Tibial nerve (tissue), 4 donors: ENCODE measurements around the gene HIRIP3. TPM values are rescaled to one million over a fixed set of nuclear protein-coding genes. Genes with fewer than 3 reads are reported as not detected.

Experiments
- DNase-seq, 2 donors: peaks; one replicate each; pipeline ENCODE4 v3.0.0-alpha.2; 2019; ENCODE audit warnings: low spot score in 2 of 2
- H3K27ac ChIP-seq, 4 donors: fragments of 200-600 bp; sonication (generic) in 3 of 4; one replicate each; pipeline ENCODE4 v1.5.1; 2017 to 2019; ENCODE audit warnings: mild to moderate bottlenecking in 1 of 4
- H3K27me3 ChIP-seq, 2 donors: fragments of 200-600 bp; sonication (generic) in 1 of 2; one replicate each; pipeline versions ENCODE4 v1.5.1 to v1.6.0; 2017 to 2019
- H3K36me3 ChIP-seq, 3 donors: fragments of 200-600 bp; sonication (generic); one replicate each; pipeline ENCODE4 v1.5.1; 2018 to 2019
- H3K4me1 ChIP-seq, 4 donors: fragments of 200-600 bp; sonication (generic) in 3 of 4; one replicate each; pipeline ENCODE4 v1.5.1; 2017 to 2019
- H3K4me3 ChIP-seq, 4 donors: fragments of 200-600 bp; sonication (generic) in 3 of 4; one replicate each; pipeline ENCODE4 v1.5.1; 2017 to 2019; ENCODE audit warnings: mild to moderate bottlenecking in 1 of 4, moderate library complexity in 1 of 4
- H3K9me3 ChIP-seq, 4 donors: fragments of 200-600 bp; sonication (generic) in 3 of 4; one replicate each; pipeline ENCODE4 v1.5.1; 2017 to 2019
- CTCF ChIP-seq, 5 experiments: fragments of 200-600 bp in 3 of 5; fragments of 450-650 bp in 2 of 5; sonication (generic) in 3 of 5; IDR thresholded peaks; one replicate each; pipeline ENCODE4 v1.5.1; 2016 to 2019; ENCODE audit warnings: antibody characterized with exemption in 5 of 5, mild to moderate bottlenecking in 3 of 5, moderate library complexity in 2 of 5
- EP300 ChIP-seq, 2 donors: sonication (generic); formaldehyde crosslinking; IDR thresholded peaks; one replicate each; pipeline ENCODE4 v1.6.1; 2017; ENCODE audit warnings: antibody characterized with exemption in 2 of 2, mild to moderate bottlenecking in 1 of 2
- POLR2A ChIP-seq, 2 donors: fragments of 450-650 bp; IDR thresholded peaks; one replicate each; pipeline ENCODE4 v1.6.1; 2017; ENCODE audit warnings: antibody characterized with exemption in 2 of 2, mild to moderate bottlenecking in 2 of 2, moderate library complexity in 2 of 2
- WGBS, 2 donors: methylation state at CpG; one replicate each; pipeline ENCODE4 v1.1.5; 2018; 5-methylcytosine and 5-hydroxymethylcytosine counted together
- total RNA-seq, 4 donors: library from RNA; depleted of rRNA; stranded (reverse); fragments of >200 nt; gene quantifications; one replicate each; pipeline ENCODE4 v1.1.0, GENCODE V29; 2016

HIRIP3 gene
- total RNA-seq, 4 donors from 2014 or later, result 12.6 to 26.7 (median 22.6) TPM

GRCh38 chr16:29972992-29973383 is 22.4 kb downstream of the HIRIP3 start:
- no peaks in the 10 kb centered on the region for H3K9me3 ChIP-seq
- H3K27me3 ChIP-seq, result no peaks in the 10 kb centered on the region
- TF ChIP-seq POLR2A (IDR thresholded peaks at IDR 0.05) (no peak), CTCF (IDR thresholded peaks at IDR 0.05) (no peak), EP300 (IDR thresholded peaks at IDR 0.05) (no peak)
- peaks cover 0 to 43% (median 21%) of the 10 kb centered on the region in 4 donors for H3K4me1 ChIP-seq
- peak overlapping the region in 2 of 4 donors; percentile 70 to 73 for H3K4me3 ChIP-seq
- no peak for DNase-seq
- peak overlapping the region in 3 of 4 donors; percentile 71 to 95 (median 87) for H3K27ac ChIP-seq
- 54 to 65% methylated on average over 6 of the region's 6 CpGs for WGBS, 2 donors
- H3K36me3 ChIP-seq, result peaks cover 0 to 44% (median 5%) of the 10 kb centered on the region in 3 donors

GRCh38 chr16:29972500-29972899 is 22.9 kb downstream of the HIRIP3 start:
- DNase-seq, result no peak
- Histone ChIP-seq H3K9me3 (no peaks in the 10 kb centered on the region), H3K27ac (peak overlapping the region in 1 of 4 donors; percentile 71), H3K27me3 (no peaks in the 10 kb centered on the region), H3K36me3 (peaks cover 0 to 44% (median 5%) of the 10 kb centered on the region in 3 donors), H3K4me3 (no peak overlapping the region), H3K4me1 (peaks cover 0 to 39% (median 21%) of the 10 kb centered on the region in 4 donors)
- TF ChIP-seq CTCF (IDR thresholded peaks at IDR 0.05) (no peak), EP300 (IDR thresholded peaks at IDR 0.05) (no peak)
- WGBS, 2 donors, result 85 to 91% methylated on average over 1 of the region's 1 CpG

DNA sequence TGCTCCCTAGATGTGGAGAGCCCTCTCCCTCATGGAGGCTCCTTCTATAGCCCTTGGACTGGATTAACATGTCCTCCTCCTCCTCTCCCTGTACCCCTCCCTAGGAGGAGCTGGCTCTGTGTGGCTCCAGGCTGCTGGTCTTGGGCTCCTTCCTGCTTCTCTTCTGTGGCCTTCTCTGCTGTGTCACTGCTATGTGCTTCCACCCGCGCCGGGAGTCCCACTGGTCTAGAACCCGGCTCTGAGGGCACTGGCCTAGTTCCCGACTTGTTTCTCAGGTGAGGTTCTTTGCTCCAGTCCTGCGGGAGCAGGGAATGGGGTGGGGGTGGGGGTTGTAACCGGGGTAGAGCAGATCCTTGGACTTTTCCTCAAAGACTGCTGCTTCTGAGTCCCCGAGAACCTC is 24.1 kb downstream of the HIRIP3 start:
- H3K36me3 ChIP-seq, result peaks cover 0 to 47% (median 5%) of the 10 kb centered on the region in 3 donors
- H3K27ac ChIP-seq, result no peak overlapping the region
- DNase-seq, result no peak
- H3K27me3 ChIP-seq, result no peaks in the 10 kb centered on the region
- H3K4me1 ChIP-seq, result peaks cover 0 to 27% (median 16%) of the 10 kb centered on the region in 4 donors
- no peak overlapping the region for H3K4me3 ChIP-seq
- TF ChIP-seq EP300 (IDR thresholded peaks at IDR 0.05) (no peak), CTCF (IDR thresholded peaks at IDR 0.05) (no peak), POLR2A (IDR thresholded peaks at IDR 0.05) (no peak)
- 83 to 87% methylated on average over 8 of the region's 8 CpGs for WGBS, 2 donors
- H3K9me3 ChIP-seq, result no peaks in the 10 kb centered on the region

GRCh38 chr16:29968205-29968604 is 27.2 kb downstream of the HIRIP3 start:
- 88 to 89% methylated on average over 4 of the region's 4 CpGs for WGBS, 2 donors
- Histone ChIP-seq H3K27me3 (no peaks in the 10 kb centered on the region), H3K4me3 (no peak overlapping the region), H3K36me3 (peaks cover 0 to 62% (median 5%) of the 10 kb centered on the region in 3 donors), H3K9me3 (no peaks in the 10 kb centered on the region), H3K27ac (no peak overlapping the region), H3K4me1 (peaks cover 0 to 9% (median 0%) of the 10 kb centered on the region in 4 donors)
- TF ChIP-seq EP300 (IDR thresholded peaks at IDR 0.05), result no peak
- no peak for TF ChIP-seq POLR2A (IDR thresholded peaks at IDR 0.05)
- no peak for TF ChIP-seq CTCF (IDR thresholded peaks at IDR 0.05)
- no peak for DNase-seq

- WGBS, 2 donors, result 83 to 84% methylated on average over 13 to 14 of the region's 14 CpGs
- H3K27ac ChIP-seq, result peak overlapping the region in 3 of 4 donors; percentile 94 to 99 (median 98)
- peaks cover 0 to 26% (median 0%) of the 10 kb centered on the region in 3 donors for H3K36me3 ChIP-seq
- peak overlapping the region in 3 of 4 donors; percentile 77 to 93 (median 85) for H3K4me3 ChIP-seq
- no peaks in the 10 kb centered on the region for H3K27me3 ChIP-seq
- peaks cover 0 to 18% (median 4%) of the 10 kb centered on the region in 4 donors for H3K4me1 ChIP-seq
- TF ChIP-seq POLR2A (IDR thresholded peaks at IDR 0.05), result no peak
- no peak for TF ChIP-seq EP300 (IDR thresholded peaks at IDR 0.05)
- no peak for TF ChIP-seq CTCF (IDR thresholded peaks at IDR 0.05)
- no peak for DNase-seq
- H3K9me3 ChIP-seq, result no peaks in the 10 kb centered on the region
Measured at GRCh38 chr16:29963021-29963743, 32.2 kb downstream of the HIRIP3 start.
